Measurements from ENCODE around the gene PI4K2B.

Gene PI4K2B

DNA sequence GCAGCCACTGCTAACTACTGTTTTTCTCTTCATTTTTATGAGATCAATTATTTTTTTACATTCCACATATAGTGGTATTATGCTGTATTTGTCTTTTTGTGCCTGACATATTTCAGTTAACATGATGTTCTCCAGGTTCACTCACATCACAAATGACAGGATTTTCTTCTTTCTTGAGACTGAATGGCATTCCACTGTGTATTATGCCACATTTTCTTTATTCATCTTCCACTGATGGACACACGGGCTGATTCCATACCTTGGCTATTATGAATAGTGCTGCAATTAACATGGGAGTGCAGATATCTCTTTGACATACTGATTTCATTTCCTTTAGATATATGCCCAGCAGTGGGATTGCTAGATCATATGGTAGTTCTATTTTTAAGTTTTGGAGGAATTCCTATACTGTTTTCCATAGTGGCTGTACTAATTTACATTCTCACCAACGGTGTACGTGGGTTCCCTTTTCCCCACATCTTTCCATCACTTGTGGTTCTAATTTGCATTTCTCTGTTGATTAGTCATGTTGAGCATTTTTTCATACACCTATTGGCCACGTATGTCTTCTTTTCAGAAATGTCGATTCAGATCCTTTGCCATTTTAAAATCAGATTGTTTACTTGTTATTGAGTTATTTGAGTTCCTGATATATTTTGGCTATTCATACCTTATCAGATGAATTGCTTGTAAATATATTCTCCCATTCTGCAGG lies 63.9 kb downstream of the PI4K2B start:
- H3K4me3 ChIP-seq (ENCODE audit: low read depth, low read length): no peak overlapping the region
- TF ChIP-seq, protein P1, sequence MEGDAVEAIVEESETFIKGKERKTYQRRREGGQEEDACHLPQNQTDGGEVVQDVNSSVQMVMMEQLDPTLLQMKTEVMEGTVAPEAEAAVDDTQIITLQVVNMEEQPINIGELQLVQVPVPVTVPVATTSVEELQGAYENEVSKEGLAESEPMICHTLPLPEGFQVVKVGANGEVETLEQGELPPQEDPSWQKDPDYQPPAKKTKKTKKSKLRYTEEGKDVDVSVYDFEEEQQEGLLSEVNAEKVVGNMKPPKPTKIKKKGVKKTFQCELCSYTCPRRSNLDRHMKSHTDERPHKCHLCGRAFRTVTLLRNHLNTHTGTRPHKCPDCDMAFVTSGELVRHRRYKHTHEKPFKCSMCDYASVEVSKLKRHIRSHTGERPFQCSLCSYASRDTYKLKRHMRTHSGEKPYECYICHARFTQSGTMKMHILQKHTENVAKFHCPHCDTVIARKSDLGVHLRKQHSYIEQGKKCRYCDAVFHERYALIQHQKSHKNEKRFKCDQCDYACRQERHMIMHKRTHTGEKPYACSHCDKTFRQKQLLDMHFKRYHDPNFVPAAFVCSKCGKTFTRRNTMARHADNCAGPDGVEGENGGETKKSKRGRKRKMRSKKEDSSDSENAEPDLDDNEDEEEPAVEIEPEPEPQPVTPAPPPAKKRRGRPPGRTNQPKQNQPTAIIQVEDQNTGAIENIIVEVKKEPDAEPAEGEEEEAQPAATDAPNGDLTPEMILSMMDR (conservative IDR thresholded peaks at IDR 0.05; ENCODE audit: low read depth, low read length): no peak
- DNase-seq (ENCODE audit: low read depth): no peak

DNA sequence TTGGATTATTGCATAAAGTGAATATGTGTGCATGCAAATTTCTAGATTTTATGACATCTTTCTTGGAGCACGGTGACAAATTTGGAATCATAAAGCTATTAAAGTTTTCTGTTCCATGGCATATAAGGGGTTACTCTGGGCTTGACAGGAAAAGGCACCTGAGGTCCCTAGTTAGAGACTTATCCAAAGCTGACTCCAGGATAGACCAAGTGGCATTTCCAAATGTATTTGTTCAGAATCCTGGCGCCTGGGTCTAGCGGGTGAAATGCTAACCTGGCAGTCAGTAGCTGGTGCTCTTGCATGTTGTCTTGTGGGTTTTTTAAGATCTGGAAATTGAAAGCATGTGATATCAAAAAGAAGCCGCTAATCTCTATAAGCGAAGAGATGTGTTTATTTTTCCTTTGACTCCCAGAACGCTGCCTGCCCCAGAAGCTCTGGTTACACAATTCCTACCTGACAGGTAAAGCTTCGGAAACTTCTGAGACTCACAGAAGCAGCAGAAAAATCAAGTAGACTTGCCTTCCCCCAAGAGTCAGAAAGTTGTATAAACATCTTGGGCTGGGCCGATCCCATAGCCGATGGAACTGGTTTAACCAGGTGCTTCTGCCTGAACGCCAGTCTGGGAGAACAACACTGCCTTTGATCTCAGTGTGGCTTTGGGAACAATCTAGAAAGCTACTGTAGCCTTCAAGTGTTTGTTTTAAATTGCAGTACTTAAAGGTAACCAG lies 65.8 kb downstream of the PI4K2B start:
- no peak overlapping the region for H3K4me3 ChIP-seq (ENCODE audit: low read depth, low read length)
- no peak for DNase-seq (ENCODE audit: low read depth)
- TF ChIP-seq, protein P1 (conservative IDR thresholded peaks at IDR 0.05; ENCODE audit: low read depth, low read length): no peak

DNA sequence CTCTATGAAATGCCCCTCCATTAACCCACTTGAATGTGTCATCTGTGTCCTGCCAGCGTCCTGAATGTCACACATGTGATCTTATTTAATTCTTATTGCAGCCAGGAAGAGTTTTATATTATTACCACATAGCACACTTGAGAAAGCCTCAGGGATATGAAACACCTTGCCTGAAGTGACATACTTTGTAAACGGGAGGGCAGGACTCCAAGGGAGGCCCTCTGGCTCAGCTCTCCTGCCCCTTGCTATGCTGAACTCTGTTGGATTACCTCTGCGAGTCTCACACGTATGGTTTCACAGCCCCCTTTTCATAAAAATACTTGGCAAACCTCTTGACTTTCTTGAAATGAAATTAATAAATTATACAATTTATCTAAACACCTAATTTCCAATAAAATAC lies 67.6 kb downstream of the PI4K2B start:
- TF ChIP-seq, protein P1 (conservative IDR thresholded peaks at IDR 0.05; ENCODE audit: low read depth, low read length): no peak
- no peak for DNase-seq (ENCODE audit: low read depth)
- no peak overlapping the region for H3K4me3 ChIP-seq (ENCODE audit: low read depth, low read length)

DNA sequence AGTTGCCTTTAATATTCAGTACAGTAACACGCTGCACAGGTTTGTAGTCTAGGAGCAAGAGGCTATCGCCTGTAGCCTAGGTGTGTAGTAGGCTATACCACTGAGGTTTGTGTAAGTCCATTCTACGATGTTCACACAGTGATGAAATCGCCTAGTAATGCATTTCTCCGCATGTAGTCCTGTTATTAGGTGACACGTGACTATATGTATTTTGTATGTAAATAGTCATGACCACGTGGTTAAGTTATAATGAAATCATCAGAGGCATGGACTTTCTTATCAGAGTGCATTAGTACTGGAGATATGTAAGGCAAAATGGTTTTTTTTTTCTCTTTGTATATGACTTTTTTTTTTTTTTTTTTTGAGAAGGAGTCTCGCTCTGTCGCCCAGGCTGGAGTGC lies 68.8 kb downstream of the PI4K2B start:
- no peak for DNase-seq (ENCODE audit: low read depth)
- H3K4me3 ChIP-seq (ENCODE audit: low read depth, low read length): no peak overlapping the region
- TF ChIP-seq, protein P1 (conservative IDR thresholded peaks at IDR 0.05; ENCODE audit: low read depth, low read length): no peak

DNA sequence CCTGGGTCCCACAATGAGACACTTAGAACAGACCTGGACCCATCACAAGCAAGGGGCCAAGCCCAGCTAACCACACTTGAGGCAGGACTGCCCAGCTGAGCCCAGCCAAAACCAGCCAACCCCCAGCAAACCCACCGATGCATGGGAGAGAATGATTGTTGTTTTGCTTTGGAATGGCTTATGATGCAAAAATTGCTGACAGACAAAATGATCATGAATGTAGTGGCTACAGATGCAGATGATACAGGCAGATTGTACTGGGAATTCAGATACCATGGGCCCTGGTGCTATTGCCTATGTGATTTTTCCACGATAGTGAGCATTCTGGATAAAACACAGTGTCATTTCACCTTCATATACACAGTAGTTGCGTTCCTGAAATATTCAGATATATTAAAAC lies 69.7 kb downstream of the PI4K2B start:
- H3K4me3 ChIP-seq (ENCODE audit: low read depth, low read length): no peak overlapping the region
- TF ChIP-seq, protein P1 (conservative IDR thresholded peaks at IDR 0.05; ENCODE audit: low read depth, low read length): no peak
- DNase-seq (ENCODE audit: low read depth): no peak

DNA sequence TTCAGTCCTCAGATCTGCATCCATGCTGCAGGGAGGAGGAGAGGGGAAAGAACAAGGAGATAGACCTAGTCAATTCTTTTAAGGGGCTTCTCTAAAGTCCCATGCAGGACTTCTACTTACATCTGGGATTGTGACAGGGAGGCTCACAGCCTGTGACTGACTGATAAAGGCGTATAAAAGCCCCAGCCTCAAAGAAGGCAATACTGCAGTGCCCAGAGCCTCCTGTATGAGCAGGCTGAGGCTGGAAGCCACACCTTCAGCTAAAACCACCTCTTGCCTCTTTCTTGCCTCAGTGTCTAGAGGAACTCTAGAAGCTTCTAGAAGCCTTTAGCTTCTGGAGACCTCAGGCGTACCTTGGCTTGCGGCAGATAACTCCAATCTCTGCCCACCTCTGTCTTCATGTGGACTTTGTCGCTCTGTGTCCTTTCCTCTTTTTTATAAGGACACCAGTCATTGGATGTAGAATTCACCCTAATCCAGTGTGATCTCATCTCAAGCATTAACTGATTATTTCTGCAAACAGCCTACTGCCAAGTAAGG lies 72.8 kb downstream of the PI4K2B start:
- no peak overlapping the region for H3K4me3 ChIP-seq (ENCODE audit: low read depth, low read length)
- TF ChIP-seq, protein P1 (conservative IDR thresholded peaks at IDR 0.05; ENCODE audit: low read depth, low read length): no peak
- no peak for DNase-seq (ENCODE audit: low read depth)

Measured in choroid plexus epithelial cell (primary cell).